ENCODE data around the gene KRT6A. TPM values are rescaled to one million over a fixed set of nuclear protein-coding genes. Genes with fewer than 3 reads are reported as not detected.

The KRT6A gene
- total RNA-seq, 2 donors from 2014 or later: not detected

DNA sequence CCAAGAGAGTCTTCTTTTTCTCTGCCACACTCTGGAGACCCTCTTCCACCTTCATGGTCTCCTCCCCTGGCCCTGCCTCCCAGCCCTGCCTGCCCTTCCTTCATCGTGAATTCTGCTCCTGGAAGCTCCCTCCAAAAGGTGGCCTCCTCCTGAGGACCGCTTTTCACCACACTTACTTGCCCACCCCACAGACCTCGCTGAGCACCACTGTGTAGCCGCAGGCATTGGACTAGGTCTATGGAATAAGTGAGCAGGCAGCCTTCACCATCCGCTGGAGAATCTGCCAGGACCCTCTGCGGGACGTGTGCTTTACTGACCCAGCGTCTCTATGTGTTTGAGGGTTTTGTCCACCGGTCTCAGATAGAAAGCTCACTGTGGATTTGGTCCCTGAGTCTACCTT lies 36.8 kb upstream of the KRT6A start:
- Mint-ChIP-seq H3K4me1 (ENCODE audit: low read depth in 2 of 2) (peaks cover 12 to 42% of the 10 kb centered on the region in 2 donors), H3K9me3 (no peaks in the 10 kb centered on the region), H3K27ac (no peak overlapping the region), H3K4me3 (no peak overlapping the region), H3K27me3 (peaks cover 0 to 3% of the 10 kb centered on the region in 2 donors), H3K36me3 (no peaks in the 10 kb centered on the region)
- ATAC-seq (no peak), DNase-seq (ENCODE audit: low spot score) (peak; percentile 16)

DNA sequence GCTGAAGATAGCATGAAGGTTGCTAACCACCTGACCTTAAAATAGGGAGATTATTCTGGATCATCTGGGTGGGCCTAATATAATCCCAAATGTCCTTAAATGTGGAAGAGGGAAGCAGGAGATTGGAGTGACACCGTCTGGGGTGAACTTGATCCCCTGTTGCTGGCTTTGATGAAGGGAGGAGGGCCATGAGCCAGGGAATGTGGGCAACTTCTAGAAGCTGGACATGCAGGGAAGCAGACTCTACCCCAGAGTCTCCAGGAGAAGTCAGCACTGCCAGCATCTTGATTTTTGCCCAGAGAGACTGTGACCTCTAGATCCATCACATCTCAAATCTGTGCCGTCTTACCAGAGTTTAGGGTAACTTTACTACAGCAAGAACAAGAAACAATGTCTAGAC lies 36.4 kb upstream of the KRT6A start:
- H3K9me3 Mint-ChIP-seq: no peaks in the 10 kb centered on the region
- DNase-seq (ENCODE audit: low spot score) (peak; percentile 13), ATAC-seq (no peak)
- no peaks in the 10 kb centered on the region for H3K36me3 Mint-ChIP-seq
- H3K27ac Mint-ChIP-seq: no peak overlapping the region
- H3K4me3 Mint-ChIP-seq: no peak overlapping the region
- H3K4me1 Mint-ChIP-seq (ENCODE audit: low read depth in 2 of 2): peaks cover 12 to 42% of the 10 kb centered on the region in 2 donors
- H3K27me3 Mint-ChIP-seq: peaks cover 0 to 3% of the 10 kb centered on the region in 2 donors

DNA sequence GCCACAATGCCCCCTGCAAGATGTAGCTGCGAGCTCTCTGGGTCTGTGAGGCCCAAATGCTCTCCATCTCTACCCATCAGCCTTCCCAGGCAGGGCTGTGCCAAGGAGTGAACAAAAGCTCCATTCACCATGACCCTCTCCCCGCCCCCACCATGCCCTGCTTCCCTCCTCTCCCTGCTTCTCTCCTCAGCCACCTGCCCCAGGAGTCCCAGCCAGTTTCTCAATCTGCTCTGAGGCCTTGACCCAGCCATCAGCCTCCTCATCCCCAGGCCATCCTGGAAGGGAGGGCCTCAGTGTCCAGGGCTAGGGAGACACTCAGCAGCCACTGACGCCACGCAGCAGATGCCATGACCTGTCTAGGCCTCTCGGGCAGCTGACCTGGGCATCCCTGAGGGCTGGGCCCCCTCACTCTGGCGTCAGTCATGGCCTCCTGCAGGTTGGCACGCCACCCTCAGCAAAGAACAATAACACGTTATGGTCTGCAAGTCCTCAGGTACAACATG lies 35.6 kb upstream of the KRT6A start:
- DNase-seq (ENCODE audit: low spot score) (peak; percentile 51), ATAC-seq (no peak)
- H3K4me3 Mint-ChIP-seq: no peak overlapping the region
- no peaks in the 10 kb centered on the region for H3K36me3 Mint-ChIP-seq
- no peaks in the 10 kb centered on the region for H3K9me3 Mint-ChIP-seq
- no peak overlapping the region for H3K27ac Mint-ChIP-seq
- H3K27me3 Mint-ChIP-seq: peaks cover 0 to 3% of the 10 kb centered on the region in 2 donors
- peaks cover 12 to 42% of the 10 kb centered on the region in 2 donors for H3K4me1 Mint-ChIP-seq (ENCODE audit: low read depth in 2 of 2)

DNA sequence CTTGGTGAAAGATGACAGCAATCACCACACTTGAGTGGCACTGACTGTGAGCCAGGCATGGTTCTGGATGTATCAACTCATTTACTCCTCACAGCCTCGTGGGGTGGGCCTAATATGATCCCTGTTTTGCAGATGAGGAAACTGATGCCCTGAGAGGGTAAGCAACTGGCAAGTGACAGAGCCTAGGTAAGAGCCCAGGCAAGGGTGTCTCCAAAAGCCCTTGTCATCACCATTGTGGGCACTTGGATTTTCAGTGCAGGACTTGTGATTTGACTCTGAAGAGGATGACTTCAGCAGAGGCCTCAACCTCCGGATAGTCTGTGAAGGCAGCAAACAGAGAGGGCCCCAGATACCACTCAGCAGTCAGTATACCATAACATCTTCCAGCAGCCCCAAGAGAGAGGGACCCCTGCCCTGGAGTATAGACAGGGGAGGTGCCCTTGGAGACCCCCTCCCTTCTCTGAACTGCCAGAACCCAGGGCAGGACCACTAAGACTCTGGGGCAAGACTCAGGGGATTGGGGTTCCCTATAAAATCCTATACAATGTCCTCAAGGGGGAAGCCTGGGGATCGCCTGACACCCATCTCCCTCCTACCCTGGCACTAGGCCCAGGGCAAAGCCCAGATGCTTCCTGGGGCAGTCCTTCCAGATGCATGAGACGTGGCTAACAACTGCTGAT lies 34.2 kb upstream of the KRT6A start:
- peaks cover 0 to 3% of the 10 kb centered on the region in 2 donors for H3K27me3 Mint-ChIP-seq
- H3K4me1 Mint-ChIP-seq (ENCODE audit: low read depth in 2 of 2): peaks cover 12 to 39% of the 10 kb centered on the region in 2 donors
- peak overlapping the region in 1 of 2 donors; percentile 64 for H3K27ac Mint-ChIP-seq
- H3K4me3 Mint-ChIP-seq: peak overlapping the region; percentile 44
- DNase-seq (ENCODE audit: low spot score): peak; percentile 49
- no peak for ATAC-seq
- H3K9me3 Mint-ChIP-seq: no peaks in the 10 kb centered on the region
- H3K36me3 Mint-ChIP-seq: no peaks in the 10 kb centered on the region

DNA sequence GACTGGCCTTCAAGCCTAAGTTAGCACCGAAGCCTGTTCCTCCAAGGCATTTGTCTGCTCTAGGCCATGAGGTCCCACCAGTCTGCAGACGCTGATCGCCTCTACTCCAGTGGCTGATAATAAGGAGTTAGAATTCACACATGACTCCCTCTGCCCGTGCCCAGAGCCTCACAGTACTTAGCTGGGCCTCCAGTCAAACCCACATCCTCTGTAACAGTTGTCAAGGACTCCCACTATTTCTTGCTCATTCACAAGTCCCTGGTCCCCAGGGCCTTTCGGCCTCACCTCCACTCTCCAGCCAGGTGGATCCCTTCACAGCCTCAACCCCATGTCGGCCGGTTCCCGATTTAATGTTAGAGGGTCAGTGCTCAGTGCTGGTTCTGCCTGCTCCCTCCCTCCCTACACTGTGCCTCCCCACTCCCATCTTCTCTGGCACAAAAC lies 33.5 kb upstream of the KRT6A start:
- Mint-ChIP-seq H3K4me3 (peak overlapping the region; percentile 44), H3K36me3 (no peaks in the 10 kb centered on the region), H3K27me3 (peaks cover 0 to 2% of the 10 kb centered on the region in 2 donors), H3K9me3 (no peaks in the 10 kb centered on the region), H3K27ac (peak overlapping the region in 1 of 2 donors; percentile 64), H3K4me1 (ENCODE audit: low read depth in 2 of 2) (peaks cover 12 to 35% of the 10 kb centered on the region in 2 donors)
- DNase-seq (ENCODE audit: low spot score): peak; percentile 46
- peak; percentile 62 to 69 for ATAC-seq

DNA sequence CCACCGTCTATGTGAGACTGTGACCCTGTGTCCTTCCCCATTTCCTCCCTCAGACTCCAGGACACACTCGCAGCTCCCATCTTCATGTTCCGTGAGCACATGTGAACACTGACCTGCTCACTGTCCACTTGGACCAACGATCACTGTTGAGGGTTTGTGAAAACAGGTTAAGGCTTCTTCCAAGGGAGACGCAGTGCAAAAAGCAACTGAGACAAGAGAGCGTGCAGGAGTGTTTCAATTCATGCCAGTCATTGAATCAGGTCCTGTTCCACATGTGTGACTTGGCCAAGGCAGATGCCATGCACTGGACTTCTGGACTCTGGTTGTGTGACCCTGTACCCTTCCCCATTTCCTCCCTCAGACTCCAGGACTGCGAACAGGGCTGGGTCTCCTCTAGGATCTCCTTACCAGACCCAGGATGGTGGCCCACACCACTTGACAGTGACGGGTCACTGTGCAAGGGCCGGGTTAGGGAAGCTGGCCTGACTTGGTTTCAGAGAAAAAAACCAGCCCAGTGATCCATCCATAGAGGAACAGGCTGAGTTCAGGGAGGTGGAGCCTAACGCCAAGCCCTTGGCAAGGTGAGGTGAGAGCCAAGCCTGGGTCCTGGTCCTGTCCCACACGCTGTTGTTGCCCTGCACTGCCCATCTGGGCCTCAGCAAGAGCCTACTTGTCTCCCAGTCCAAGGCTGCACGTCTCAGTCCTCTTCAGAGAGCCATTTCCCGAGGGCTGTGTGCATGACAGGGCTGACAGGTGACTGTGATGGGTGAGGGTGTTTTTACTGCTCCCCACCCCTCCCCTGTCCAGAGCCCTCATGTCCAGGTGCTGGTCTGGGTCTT lies 32.8 kb upstream of the KRT6A start:
- Mint-ChIP-seq H3K4me1 (ENCODE audit: low read depth in 2 of 2) (peaks cover 12 to 33% of the 10 kb centered on the region in 2 donors), H3K27ac (peak overlapping the region in 1 of 2 donors; percentile 64), H3K36me3 (no peaks in the 10 kb centered on the region), H3K9me3 (no peaks in the 10 kb centered on the region), H3K4me3 (no peak overlapping the region), H3K27me3 (peaks cover 0 to 2% of the 10 kb centered on the region in 2 donors)
- ATAC-seq (no peak), DNase-seq (ENCODE audit: low spot score) (peak; percentile 31)

DNA sequence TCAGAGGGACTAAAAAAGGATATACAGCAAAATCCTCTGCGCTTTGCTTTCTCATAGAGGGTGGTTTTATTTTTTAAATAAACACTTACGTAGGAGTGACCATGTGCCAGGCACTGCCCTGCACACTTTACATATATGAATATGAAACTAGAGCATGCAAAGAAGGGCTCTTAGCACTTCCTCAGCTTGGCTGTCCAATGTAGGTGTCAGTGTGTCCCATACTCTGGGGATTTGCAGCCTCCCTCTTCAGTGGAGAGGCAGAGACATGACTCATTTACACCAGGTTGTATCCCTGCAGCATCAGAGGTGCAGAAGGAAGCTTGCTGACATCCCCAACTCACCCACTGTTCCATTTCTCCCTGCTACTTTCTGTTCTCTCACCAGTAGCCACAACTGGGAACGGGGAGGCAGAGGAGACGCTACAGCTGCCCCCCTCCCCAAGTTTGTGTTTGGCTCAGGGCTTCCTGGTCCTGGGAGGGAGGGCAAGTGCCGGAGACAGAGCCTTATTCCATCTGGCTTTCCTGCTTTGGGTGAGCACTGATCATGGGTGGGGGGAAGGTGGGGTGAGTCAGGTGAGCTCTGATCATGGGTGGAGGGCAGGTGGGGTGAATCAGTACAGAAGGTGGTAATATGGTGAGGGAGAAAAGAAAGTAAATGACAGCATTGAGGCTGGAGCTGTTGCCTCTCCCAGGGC lies 32.0 kb upstream of the KRT6A start:
- peaks cover 12 to 33% of the 10 kb centered on the region in 2 donors for H3K4me1 Mint-ChIP-seq (ENCODE audit: low read depth in 2 of 2)
- no peaks in the 10 kb centered on the region for H3K36me3 Mint-ChIP-seq
- H3K4me3 Mint-ChIP-seq: no peak overlapping the region
- H3K27ac Mint-ChIP-seq: no peak overlapping the region
- H3K27me3 Mint-ChIP-seq: peaks cover 0 to 2% of the 10 kb centered on the region in 2 donors
- H3K9me3 Mint-ChIP-seq: no peaks in the 10 kb centered on the region
- ATAC-seq (no peak), DNase-seq (ENCODE audit: low spot score) (no peak)

DNA sequence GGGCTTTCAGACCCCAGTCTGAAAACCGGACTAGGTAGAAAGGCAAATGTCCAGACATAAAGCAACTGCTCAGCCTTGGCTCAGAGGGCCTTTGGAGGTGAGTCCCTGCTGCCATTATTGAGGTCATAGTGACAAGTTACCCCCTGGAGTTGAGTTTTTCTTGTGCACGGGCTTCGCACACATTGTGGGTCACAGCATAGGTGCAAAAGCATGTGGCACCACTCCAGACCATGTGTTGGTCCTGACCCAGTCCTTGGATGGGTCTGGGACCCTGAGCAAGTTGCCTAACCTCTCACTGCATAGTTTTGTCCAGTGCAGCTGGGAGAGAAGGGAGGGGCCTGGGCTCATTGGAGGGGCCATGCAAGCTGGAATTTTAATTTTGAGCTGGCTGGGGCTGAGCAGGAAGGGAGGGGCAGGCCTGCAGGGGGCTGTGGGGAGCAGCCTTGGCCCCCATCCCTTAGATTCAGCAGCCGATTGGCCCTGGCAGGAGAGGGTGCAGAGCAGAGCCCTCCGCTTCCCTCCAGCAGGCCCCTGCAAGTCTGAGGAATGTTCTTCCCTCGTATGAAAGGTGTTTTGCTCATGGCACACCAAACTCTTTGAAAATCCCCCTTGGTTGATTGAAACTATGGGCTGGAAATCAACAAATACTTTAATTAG lies 31.3 kb upstream of the KRT6A start:
- ATAC-seq (no peak), DNase-seq (ENCODE audit: low spot score) (no peak)
- H3K36me3 Mint-ChIP-seq: no peaks in the 10 kb centered on the region
- no peaks in the 10 kb centered on the region for H3K9me3 Mint-ChIP-seq
- H3K27me3 Mint-ChIP-seq: peaks cover 0 to 2% of the 10 kb centered on the region in 2 donors
- no peak overlapping the region for H3K27ac Mint-ChIP-seq
- peaks cover 12 to 30% of the 10 kb centered on the region in 2 donors for H3K4me1 Mint-ChIP-seq (ENCODE audit: low read depth in 2 of 2)
- H3K4me3 Mint-ChIP-seq: no peak overlapping the region

DNA sequence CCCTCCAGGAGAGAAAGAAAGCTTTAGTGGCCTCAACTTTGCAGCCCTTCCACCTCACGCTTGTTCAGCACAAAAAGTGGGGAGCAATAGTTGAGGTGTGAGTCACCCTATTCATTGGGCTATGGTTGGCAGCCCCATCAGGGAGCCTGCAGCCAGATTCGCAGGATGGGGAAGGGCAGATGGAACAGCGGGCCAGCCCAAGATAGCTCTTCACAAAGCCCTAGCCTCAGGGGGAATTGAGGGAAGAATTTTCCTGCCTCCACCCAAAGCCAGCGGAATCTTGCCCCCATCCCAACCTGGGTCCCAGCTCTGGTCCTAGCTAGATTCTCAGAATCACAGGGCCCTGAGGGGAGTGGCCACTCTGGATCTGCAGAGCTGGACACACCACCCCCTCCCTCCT lies 30.8 kb upstream of the KRT6A start:
- ATAC-seq (no peak), DNase-seq (ENCODE audit: low spot score) (no peak)
- Mint-ChIP-seq H3K4me3 (no peak overlapping the region), H3K4me1 (ENCODE audit: low read depth in 2 of 2) (peaks cover 12 to 30% of the 10 kb centered on the region in 2 donors), H3K9me3 (no peaks in the 10 kb centered on the region), H3K27me3 (peaks cover 0 to 2% of the 10 kb centered on the region in 2 donors), H3K36me3 (no peaks in the 10 kb centered on the region), H3K27ac (no peak overlapping the region)

DNA sequence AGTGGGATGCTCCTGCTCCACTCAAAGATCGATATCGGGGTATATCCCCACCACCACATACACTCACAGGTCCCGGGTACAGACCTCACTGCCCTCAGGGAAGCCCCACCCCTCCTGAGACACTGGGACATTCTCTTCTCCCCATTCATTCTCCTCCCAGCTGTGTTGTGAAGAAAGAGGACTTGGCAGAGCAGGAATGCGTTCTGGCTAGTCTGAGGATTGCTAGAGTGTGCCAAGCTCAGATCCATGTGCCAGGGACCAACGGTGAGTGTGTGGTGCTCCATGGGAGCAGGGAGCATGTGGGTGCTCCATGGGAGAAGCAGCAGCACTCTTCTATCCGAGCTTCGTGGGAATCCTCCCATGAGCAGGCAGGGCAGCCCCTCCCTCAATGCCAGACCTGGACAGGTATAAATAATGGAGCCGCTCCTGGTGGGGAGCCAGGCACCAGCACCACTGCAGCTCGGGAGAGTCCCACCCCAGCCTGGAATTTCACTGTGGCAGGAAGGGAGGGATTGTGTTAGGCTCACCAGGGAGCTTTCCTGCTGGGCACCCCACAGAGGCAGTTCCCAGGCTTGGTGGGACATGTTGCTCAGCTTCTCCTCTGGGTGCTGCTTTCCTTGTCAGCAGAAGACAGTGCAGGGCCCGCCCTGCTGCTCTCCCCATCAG lies 29.4 kb upstream of the KRT6A start:
- DNase-seq (ENCODE audit: low spot score) (no peak), ATAC-seq (no peak)
- Mint-ChIP-seq H3K4me3 (no peak overlapping the region), H3K4me1 (ENCODE audit: low read depth in 2 of 2) (peaks cover 12 to 22% of the 10 kb centered on the region in 2 donors), H3K9me3 (no peaks in the 10 kb centered on the region), H3K27me3 (peaks cover 0 to 2% of the 10 kb centered on the region in 2 donors), H3K27ac (no peak overlapping the region), H3K36me3 (no peaks in the 10 kb centered on the region)

DNA sequence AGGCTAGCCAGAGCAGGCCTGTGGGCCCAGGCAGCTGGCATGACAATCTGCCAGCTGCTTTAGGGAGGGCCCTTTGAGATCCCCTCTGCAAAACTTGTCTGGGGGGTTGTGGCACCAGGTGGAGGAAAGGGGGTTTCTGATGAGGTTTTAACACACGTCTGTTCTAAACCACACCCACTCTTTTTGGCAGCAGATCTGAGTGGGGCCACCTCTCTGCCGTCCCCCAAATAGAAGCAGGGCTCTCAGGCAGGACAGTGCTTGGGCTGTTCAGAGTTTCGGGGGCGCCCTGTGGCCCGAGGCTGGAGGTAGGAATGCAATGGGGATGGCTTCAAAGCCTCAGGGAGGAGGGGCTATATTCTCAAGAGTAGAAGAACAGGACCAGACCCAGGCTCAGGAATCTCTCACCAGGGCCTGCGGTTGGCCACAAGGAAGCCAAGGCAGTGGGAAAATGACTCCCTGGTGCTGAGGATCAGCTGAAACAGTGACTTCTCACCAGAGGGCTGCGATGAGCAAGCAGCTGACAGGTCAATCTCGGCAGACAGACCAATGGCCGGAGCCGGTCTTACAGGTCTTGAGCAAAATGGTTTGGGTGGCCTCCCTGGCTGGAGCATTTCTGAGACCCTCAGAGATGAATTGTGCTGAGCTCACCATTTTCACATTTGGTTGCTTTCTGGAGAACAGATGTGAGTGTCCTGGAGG lies 28.7 kb upstream of the KRT6A start:
- no peak overlapping the region for H3K27ac Mint-ChIP-seq
- no peaks in the 10 kb centered on the region for H3K9me3 Mint-ChIP-seq
- H3K36me3 Mint-ChIP-seq: no peaks in the 10 kb centered on the region
- ATAC-seq (no peak), DNase-seq (ENCODE audit: low spot score) (no peak)
- no peak overlapping the region for H3K4me3 Mint-ChIP-seq
- H3K4me1 Mint-ChIP-seq (ENCODE audit: low read depth in 2 of 2): peaks cover 8 to 16% of the 10 kb centered on the region in 2 donors
- H3K27me3 Mint-ChIP-seq: peaks cover 0 to 2% of the 10 kb centered on the region in 2 donors

DNA sequence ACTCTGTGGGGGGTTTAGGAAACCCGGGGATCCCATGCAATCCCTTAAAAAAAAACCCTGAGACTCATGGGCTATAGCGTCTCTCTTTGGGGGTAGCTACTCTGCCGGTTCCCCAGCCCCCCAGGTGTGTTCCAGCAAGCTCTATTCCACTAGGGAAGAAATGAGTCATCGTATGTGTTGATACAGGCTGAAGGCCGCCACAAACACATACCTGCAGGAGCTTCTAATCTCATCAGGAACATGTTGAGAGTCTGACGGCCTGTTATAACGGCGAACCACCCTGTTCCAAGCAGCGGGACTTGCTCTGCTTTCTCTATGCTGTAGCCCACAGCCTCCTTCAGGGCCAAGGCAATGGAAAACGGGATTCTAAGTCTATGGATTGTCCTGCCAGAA lies 28.1 kb upstream of the KRT6A start:
- H3K27ac Mint-ChIP-seq: no peak overlapping the region
- ATAC-seq: no peak
- H3K36me3 Mint-ChIP-seq: no peaks in the 10 kb centered on the region
- H3K4me1 Mint-ChIP-seq (ENCODE audit: low read depth in 2 of 2): peaks cover 3 to 11% of the 10 kb centered on the region in 2 donors
- H3K9me3 Mint-ChIP-seq: no peaks in the 10 kb centered on the region
- H3K4me3 Mint-ChIP-seq: no peak overlapping the region
- peaks cover 0 to 2% of the 10 kb centered on the region in 2 donors for H3K27me3 Mint-ChIP-seq
- peak; percentile 22 for DNase-seq (ENCODE audit: low spot score)
